ENCODE results near the gene DGLUCY.

DGLUCY gene

GRCh38 chr14:91169951-91170350, 56.1 kb downstream of the DGLUCY start:
- Histone ChIP-seq H3K4me2 (ENCODE audit: low read depth, low read length, poor library complexity, severe bottlenecking) (no peak overlapping the region), H3K9me2 (replicated peaks; ENCODE audit: low read depth, low read length) (no peaks in the 10 kb centered on the region), H3K79me2 (ENCODE audit: insufficient read depth, low read length) (no peaks in the 10 kb centered on the region), H2AFZ (ENCODE audit: low read length) (no peak overlapping the region), H3K4me1 (ENCODE audit: insufficient read depth, low read length, poor library complexity, severe bottlenecking) (no peaks in the 10 kb centered on the region), H4K20me1 (ENCODE audit: insufficient read depth, low read length, poor library complexity, severe bottlenecking) (no peaks in the 10 kb centered on the region), H3K4me3 (ENCODE audit: low read length, poor library complexity, severe bottlenecking) (no peak overlapping the region), H3K36me3 (ENCODE audit: insufficient read depth, low read length) (peaks cover 56% of the 10 kb centered on the region; the same call in 1 of the 2 replicates), H3F3A (ENCODE audit: low read depth) (no peaks in the 10 kb centered on the region), H3K9ac (ENCODE audit: low read depth, low read length, poor library complexity, severe bottlenecking) (no peak overlapping the region), H3K27me3 (ENCODE audit: insufficient read depth, low read length, poor library complexity, severe bottlenecking) (no peaks in the 10 kb centered on the region), H3K9me3 (ENCODE audit: insufficient read depth, low read depth, low read length) (no peaks in the 10 kb centered on the region)
- TF ChIP-seq CTCF (conservative IDR thresholded peaks at IDR 0.05; ENCODE audit: low read length) (no peak), EZH2phosphoT487 (IDR thresholded peaks at IDR 0.05; ENCODE audit: borderline replicate concordance) (no peak)

GRCh38 chr14:91170504-91171121, 56.7 kb downstream of the DGLUCY start:
- TF ChIP-seq CTCF (conservative IDR thresholded peaks at IDR 0.05; ENCODE audit: low read length) (no peak), EZH2phosphoT487 (IDR thresholded peaks at IDR 0.05; ENCODE audit: borderline replicate concordance) (no peak)
- peaks cover 55% of the 10 kb centered on the region; the same call in 1 of the 2 replicates for H3K36me3 ChIP-seq (ENCODE audit: insufficient read depth, low read length)
- H3K79me2 ChIP-seq (ENCODE audit: insufficient read depth, low read length) = no peaks in the 10 kb centered on the region
- H3K4me2 ChIP-seq (ENCODE audit: low read depth, low read length, poor library complexity, severe bottlenecking) = no peak overlapping the region
- no peaks in the 10 kb centered on the region for H3K9me3 ChIP-seq (ENCODE audit: insufficient read depth, low read depth, low read length)
- H3K27me3 ChIP-seq (ENCODE audit: insufficient read depth, low read length, poor library complexity, severe bottlenecking) = no peaks in the 10 kb centered on the region
- H3K4me3 ChIP-seq (ENCODE audit: low read length, poor library complexity, severe bottlenecking) = no peak overlapping the region
- no peaks in the 10 kb centered on the region for H3K9me2 ChIP-seq (replicated peaks; ENCODE audit: low read depth, low read length)
- H3K9ac ChIP-seq (ENCODE audit: low read depth, low read length, poor library complexity, severe bottlenecking) = no peak overlapping the region
- H2AFZ ChIP-seq (ENCODE audit: low read length) = no peak overlapping the region
- no peaks in the 10 kb centered on the region for H4K20me1 ChIP-seq (ENCODE audit: insufficient read depth, low read length, poor library complexity, severe bottlenecking)
- H3K4me1 ChIP-seq (ENCODE audit: insufficient read depth, low read length, poor library complexity, severe bottlenecking) = no peaks in the 10 kb centered on the region
- H3F3A ChIP-seq (ENCODE audit: low read depth) = no peaks in the 10 kb centered on the region

- Histone ChIP-seq H3K27me3 (ENCODE audit: insufficient read depth, low read length, poor library complexity, severe bottlenecking) (no peaks in the 10 kb centered on the region), H3K4me1 (ENCODE audit: insufficient read depth, low read length, poor library complexity, severe bottlenecking) (no peaks in the 10 kb centered on the region), H3F3A (ENCODE audit: low read depth) (no peaks in the 10 kb centered on the region), H3K9me3 (ENCODE audit: insufficient read depth, low read depth, low read length) (no peaks in the 10 kb centered on the region), H3K36me3 (ENCODE audit: insufficient read depth, low read length) (peaks cover 52% of the 10 kb centered on the region; the same call in 1 of the 2 replicates), H2AFZ (ENCODE audit: low read length) (no peak overlapping the region), H3K4me3 (ENCODE audit: low read length, poor library complexity, severe bottlenecking) (no peak overlapping the region), H4K20me1 (ENCODE audit: insufficient read depth, low read length, poor library complexity, severe bottlenecking) (no peaks in the 10 kb centered on the region), H3K4me2 (ENCODE audit: low read depth, low read length, poor library complexity, severe bottlenecking) (no peak overlapping the region), H3K9me2 (replicated peaks; ENCODE audit: low read depth, low read length) (no peaks in the 10 kb centered on the region), H3K9ac (ENCODE audit: low read depth, low read length, poor library complexity, severe bottlenecking) (no peak overlapping the region), H3K79me2 (ENCODE audit: insufficient read depth, low read length) (no peaks in the 10 kb centered on the region)
- TF ChIP-seq EZH2phosphoT487 (IDR thresholded peaks at IDR 0.05; ENCODE audit: borderline replicate concordance) (no peak), CTCF (conservative IDR thresholded peaks at IDR 0.05; ENCODE audit: low read length) (no peak)
Measured at GRCh38 chr14:91171291-91171690, 57.4 kb downstream of the DGLUCY start.
